Duodenal mucosa (tissue), 2 donors: Measurements from ENCODE around the gene NTN5.
A peak's percentile ranks its signal among the peaks of the same experiment; 100 is the strongest.

Experiments
- H3K27ac ChIP-seq: one replicate; pipeline ENCODE4 v1.7.0; 2013; ENCODE audit warnings: low read depth, low read length
- H3K27me3 ChIP-seq, 2 donors: one replicate each; pipeline ENCODE4 v1.7.0; 2013; ENCODE audit warnings: low read length in 2 of 2, control low read depth in 1 of 2; ENCODE audit not compliant: insufficient read depth in 2 of 2, control insufficient read depth in 1 of 2
- H3K36me3 ChIP-seq, 2 donors: one replicate each; pipeline ENCODE4 v1.7.0; 2013; ENCODE audit warnings: low read length in 2 of 2, control low read depth in 1 of 2; ENCODE audit not compliant: insufficient read depth in 2 of 2, control insufficient read depth in 1 of 2
- H3K4me1 ChIP-seq, 2 donors: one replicate each; pipeline ENCODE4 v1.7.0; 2013; ENCODE audit warnings: low read length in 2 of 2, control low read depth in 1 of 2; ENCODE audit not compliant: insufficient read depth in 2 of 2, control insufficient read depth in 1 of 2
- H3K4me3 ChIP-seq, 2 donors: one replicate each; pipeline ENCODE4 v1.7.0; 2013; ENCODE audit warnings: low read length in 2 of 2, low read depth in 1 of 2
- H3K9ac ChIP-seq, 2 donors: one replicate each; pipeline ENCODE4 v1.7.0; 2013; ENCODE audit warnings: low read length in 2 of 2, low read depth in 1 of 2
- H3K9me3 ChIP-seq, 2 donors: one replicate each; pipeline ENCODE4 v1.7.0; 2013; ENCODE audit warnings: low read length in 2 of 2, control low read depth in 1 of 2; ENCODE audit not compliant: control insufficient read depth in 1 of 2

Gene NTN5

GRCh38 chr19:48670699-48671445, 1.9 kb downstream of the NTN5 start:
- Histone ChIP-seq H3K36me3 (no peaks in the 10 kb centered on the region), H3K9ac (no peak overlapping the region), H3K4me1 (peaks cover 8 to 14% of the 10 kb centered on the region in 2 donors), H3K27ac (no peak overlapping the region), H3K9me3 (no peaks in the 10 kb centered on the region), H3K4me3 (no peak overlapping the region), H3K27me3 (no peaks in the 10 kb centered on the region)

DNA sequence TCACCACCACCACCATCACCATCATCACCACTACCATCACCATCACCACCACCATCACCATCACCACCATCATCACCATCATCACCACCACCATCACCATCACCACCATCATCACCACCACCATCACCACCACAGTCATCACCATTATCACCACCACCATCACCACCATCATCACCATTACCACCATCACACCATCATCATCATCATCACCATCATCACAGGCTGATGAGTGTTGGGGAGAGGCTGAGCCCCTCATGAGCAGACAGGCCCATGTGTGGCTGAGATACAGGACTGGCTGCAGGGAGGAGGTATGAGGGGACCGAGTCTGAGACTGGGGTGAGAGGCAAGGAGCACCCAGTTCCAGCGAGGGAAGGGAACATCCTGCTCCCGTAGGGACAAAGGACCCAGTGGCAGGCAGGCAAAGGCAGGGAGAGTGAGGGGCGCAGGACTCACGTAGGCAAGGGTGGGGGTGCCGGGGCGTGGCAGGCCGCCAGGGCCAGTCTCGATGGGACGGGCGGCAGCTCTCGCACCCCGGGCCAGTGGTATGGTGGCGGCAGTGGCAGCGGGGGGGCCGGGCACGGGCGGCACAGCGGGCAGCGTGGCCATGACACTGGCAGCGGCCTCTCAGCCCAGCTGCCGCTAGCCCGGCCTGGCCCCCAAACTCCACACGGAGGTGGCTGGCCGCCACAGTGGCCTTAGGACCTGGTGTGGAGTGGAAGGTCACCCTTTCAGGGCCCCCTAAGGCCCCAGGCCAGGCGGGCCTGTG, 2.7 kb downstream of the NTN5 start:
- Histone ChIP-seq H3K4me3 (no peak overlapping the region), H3K36me3 (no peaks in the 10 kb centered on the region), H3K4me1 (peaks cover 2 to 7% of the 10 kb centered on the region in 2 donors), H3K27me3 (no peaks in the 10 kb centered on the region), H3K27ac (no peak overlapping the region), H3K9ac (no peak overlapping the region), H3K9me3 (no peaks in the 10 kb centered on the region)

DNA sequence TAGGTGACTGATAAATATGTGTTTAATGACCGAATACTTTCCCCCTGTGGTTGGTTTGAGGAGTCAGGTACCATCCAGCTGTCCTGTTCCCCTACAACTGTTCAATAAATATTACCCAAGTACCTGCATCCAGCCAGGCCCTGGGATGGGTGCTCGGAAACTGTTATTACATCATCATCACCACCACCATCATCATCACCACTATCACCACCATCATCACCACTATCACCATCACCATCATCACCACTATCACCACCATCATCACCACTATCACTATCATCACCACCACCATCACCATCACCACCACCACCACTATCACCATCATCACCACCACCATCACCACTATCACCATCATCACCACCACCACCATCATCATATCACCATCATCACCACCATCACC, 4.1 kb downstream of the NTN5 start:
- H3K36me3 ChIP-seq: no peaks in the 10 kb centered on the region
- no peaks in the 10 kb centered on the region for H3K9me3 ChIP-seq
- no peak overlapping the region for H3K9ac ChIP-seq
- H3K27ac ChIP-seq: no peak overlapping the region
- H3K4me1 ChIP-seq: peaks cover 0 to 5% of the 10 kb centered on the region in 2 donors
- no peaks in the 10 kb centered on the region for H3K27me3 ChIP-seq
- no peak overlapping the region for H3K4me3 ChIP-seq

DNA sequence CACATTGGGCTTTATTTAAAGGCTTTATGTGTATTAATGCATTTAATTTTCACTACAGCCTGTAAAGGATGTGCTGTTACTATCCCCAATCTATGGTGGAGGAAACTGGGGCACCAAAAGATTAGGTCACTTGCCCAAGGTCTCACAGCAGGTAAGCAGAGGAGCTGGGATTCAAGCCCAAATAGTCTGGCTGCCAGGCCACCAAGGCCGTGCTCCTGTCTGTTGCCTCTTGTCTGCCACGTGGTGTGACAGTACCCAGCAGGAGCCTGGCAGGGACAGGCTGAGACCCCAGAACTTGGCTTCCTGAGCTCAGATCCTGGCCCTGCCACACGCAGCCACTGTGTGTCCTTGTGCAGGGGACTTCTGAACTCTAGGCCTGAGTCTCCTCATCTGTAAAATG, 4.5 kb downstream of the NTN5 start:
- Histone ChIP-seq H3K36me3 (no peaks in the 10 kb centered on the region), H3K9ac (no peak overlapping the region), H3K4me1 (peaks cover 0 to 5% of the 10 kb centered on the region in 2 donors), H3K4me3 (no peak overlapping the region), H3K9me3 (no peaks in the 10 kb centered on the region), H3K27ac (no peak overlapping the region), H3K27me3 (no peaks in the 10 kb centered on the region)

DNA sequence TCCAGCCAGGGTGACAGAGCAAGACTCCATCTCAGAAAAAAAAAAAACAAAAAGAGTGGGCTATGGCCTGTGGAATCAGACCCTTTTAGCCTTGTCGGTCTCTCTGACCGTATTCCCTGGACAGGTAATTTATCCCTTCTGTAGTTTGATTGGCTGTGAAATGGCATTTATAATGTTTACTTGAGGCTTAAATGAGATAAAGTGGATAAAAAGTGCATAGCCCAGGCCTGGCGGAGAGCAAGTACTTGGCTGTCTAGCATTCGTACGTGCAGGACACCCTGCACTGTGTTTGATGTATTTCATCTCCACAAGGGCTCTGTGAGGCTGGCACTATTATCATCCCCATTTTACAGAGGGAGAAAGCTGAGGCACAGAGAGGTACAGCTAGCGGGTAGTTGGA, 7.0 kb downstream of the NTN5 start:
- peaks cover 6 to 8% of the 10 kb centered on the region in 2 donors for H3K4me1 ChIP-seq
- no peak overlapping the region for H3K27ac ChIP-seq
- H3K36me3 ChIP-seq: no peaks in the 10 kb centered on the region
- H3K9me3 ChIP-seq: no peaks in the 10 kb centered on the region
- no peaks in the 10 kb centered on the region for H3K27me3 ChIP-seq
- no peak overlapping the region for H3K4me3 ChIP-seq
- H3K9ac ChIP-seq: no peak overlapping the region

DNA sequence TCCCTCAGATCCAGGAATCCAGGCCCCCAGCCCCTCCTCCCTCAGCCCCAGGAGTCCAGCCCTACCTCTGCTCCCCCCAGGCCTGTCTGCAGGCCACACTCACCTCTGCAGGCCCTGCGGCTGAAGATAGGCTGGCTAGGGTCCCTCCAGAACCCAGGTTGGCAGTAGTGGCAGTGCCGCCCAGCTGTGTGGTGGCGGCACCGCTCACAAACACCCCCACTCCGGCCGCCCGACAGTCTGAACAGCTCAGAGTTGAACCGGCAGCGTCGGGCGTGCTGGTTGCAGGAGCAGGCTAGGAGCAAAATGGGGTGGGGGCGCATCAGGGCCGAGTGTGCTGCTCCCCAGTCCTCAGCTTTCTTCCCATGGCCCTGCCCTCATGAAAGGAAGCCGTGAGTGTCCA, 8.3 kb downstream of the NTN5 start:
- Histone ChIP-seq H3K9ac (no peak overlapping the region), H3K27me3 (no peaks in the 10 kb centered on the region), H3K4me1 (peaks cover 8 to 9% of the 10 kb centered on the region in 2 donors), H3K4me3 (no peak overlapping the region), H3K9me3 (no peaks in the 10 kb centered on the region), H3K36me3 (no peaks in the 10 kb centered on the region), H3K27ac (no peak overlapping the region)

DNA sequence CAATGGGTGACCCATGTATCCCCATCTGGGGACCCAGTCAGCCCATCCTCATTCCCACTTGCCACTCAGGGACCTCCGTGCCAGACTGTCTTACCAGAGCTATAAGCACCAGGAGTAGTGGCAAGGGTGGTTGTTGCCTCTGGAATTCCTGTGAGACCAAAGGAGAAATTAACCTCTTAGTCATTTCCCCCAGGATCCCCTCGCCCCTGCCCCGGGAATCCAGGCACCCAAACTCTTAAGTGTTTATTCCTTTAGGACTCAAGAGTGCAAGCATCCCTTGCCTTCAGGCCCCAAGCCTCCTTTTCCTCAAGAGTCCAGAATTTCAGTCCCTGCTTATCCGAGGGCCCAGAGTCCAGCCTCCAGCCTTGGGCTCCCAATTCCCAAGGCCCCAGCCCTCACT, 9.2 kb downstream of the NTN5 start:
- no peak overlapping the region for H3K4me3 ChIP-seq
- H3K9ac ChIP-seq: no peak overlapping the region
- no peaks in the 10 kb centered on the region for H3K27me3 ChIP-seq
- H3K36me3 ChIP-seq: no peaks in the 10 kb centered on the region
- peaks cover 8 to 9% of the 10 kb centered on the region in 2 donors for H3K4me1 ChIP-seq
- H3K27ac ChIP-seq: no peak overlapping the region
- H3K9me3 ChIP-seq: no peaks in the 10 kb centered on the region

- Histone ChIP-seq H3K36me3 (no peaks in the 10 kb centered on the region), H3K4me1 (peaks cover 8 to 9% of the 10 kb centered on the region in 2 donors), H3K4me3 (no peak overlapping the region), H3K27me3 (no peaks in the 10 kb centered on the region), H3K9ac (no peak overlapping the region), H3K9me3 (no peaks in the 10 kb centered on the region), H3K27ac (no peak overlapping the region)
Observed at GRCh38 chr19:48661711-48662090, 11.1 kb downstream of the NTN5 start.

- peak overlapping the region; percentile 4 to 12 for H3K9ac ChIP-seq
Observed at GRCh38 chr19:48660852-48661710, 11.7 kb downstream of the NTN5 start.

DNA sequence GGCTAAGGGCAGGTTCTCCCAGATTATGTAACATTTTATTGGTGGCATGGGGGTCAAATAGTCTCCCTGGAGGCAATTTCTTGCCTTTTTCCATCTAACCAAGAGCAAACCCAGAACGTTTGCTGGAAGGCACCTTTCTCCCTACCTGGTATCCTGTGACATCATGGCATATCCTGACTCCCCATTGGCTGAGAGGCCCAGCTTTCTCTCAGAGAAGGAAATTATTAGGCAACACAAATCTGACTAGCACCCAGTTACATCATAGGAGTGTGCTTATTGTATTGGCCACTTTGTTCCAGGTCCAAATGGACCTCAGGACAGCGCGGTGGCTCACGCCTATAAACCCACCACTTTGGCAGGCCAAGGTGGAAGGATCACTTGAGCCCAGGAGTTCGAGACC, 13.0 kb downstream of the NTN5 start:
- no peak overlapping the region for H3K9ac ChIP-seq
- no peaks in the 10 kb centered on the region for H3K27me3 ChIP-seq
- H3K36me3 ChIP-seq: no peaks in the 10 kb centered on the region
- H3K27ac ChIP-seq: no peak overlapping the region
- H3K4me1 ChIP-seq: peaks cover 3 to 9% of the 10 kb centered on the region in 2 donors
- H3K9me3 ChIP-seq: no peaks in the 10 kb centered on the region
- H3K4me3 ChIP-seq: no peak overlapping the region

More at GRCh38 chr19:48660852-48661710, 11.7 kb downstream of the NTN5 start:
- Histone ChIP-seq H3K27ac (no peak overlapping the region), H3K27me3 (no peaks in the 10 kb centered on the region), H3K4me1 (peaks cover 6 to 9% of the 10 kb centered on the region in 2 donors), H3K4me3 (peak overlapping the region; percentile 44 to 48), H3K36me3 (no peaks in the 10 kb centered on the region), H3K9me3 (no peaks in the 10 kb centered on the region)
